Sigmoid colon (tissue), 7 donors: ENCODE results near the gene GJC2. TPM values are rescaled to one million over a fixed set of nuclear protein-coding genes. Genes with fewer than 3 reads are reported as not detected.

Experiments
- DNase-seq: peaks from one replicate; pipeline ENCODE4 v3.0.0-alpha.2; 2019
- H3K27ac ChIP-seq, 4 donors: fragments of 200-600 bp; sonication (generic); one replicate each; pipeline ENCODE4 v1.5.1; 2016 to 2019; ENCODE audit warnings: mild to moderate bottlenecking in 1 of 4
- H3K27me3 ChIP-seq, 3 donors: fragments of 200-600 bp; sonication (generic); one replicate each; pipeline ENCODE4 v1.5.1; 2019; ENCODE audit warnings: mild to moderate bottlenecking in 1 of 3
- H3K36me3 ChIP-seq, 4 donors: fragments of 200-600 bp; sonication (generic); one replicate each; pipeline ENCODE4 v1.5.1; 2016 to 2019
- H3K4me1 ChIP-seq, 4 donors: fragments of 200-600 bp; sonication (generic); one replicate each; pipeline ENCODE4 v1.5.1; 2017 to 2019
- H3K4me3 ChIP-seq, 4 donors: fragments of 200-600 bp; sonication (generic); one replicate each; pipeline ENCODE4 v1.5.1; 2017 to 2019; ENCODE audit warnings: mild to moderate bottlenecking in 2 of 4, moderate library complexity in 1 of 4
- H3K9me3 ChIP-seq, 4 donors: fragments of 200-600 bp in 3 of 4; sonication (generic) in 3 of 4; one replicate each; pipeline versions ENCODE4 v1.5.1 to v1.6.1; 2013 to 2019
- CTCF ChIP-seq, 4 experiments: fragments of 450-650 bp in 3 of 4; fragments of 200-600 bp in 1 of 4; IDR thresholded peaks; one replicate each; pipeline ENCODE4 v1.5.1; 2016 to 2019; ENCODE audit warnings: antibody characterized with exemption in 4 of 4, mild to moderate bottlenecking in 3 of 4, moderate library complexity in 2 of 4
- EP300 ChIP-seq, 4 donors: sonication (generic); formaldehyde crosslinking; IDR thresholded peaks; one replicate each; pipeline ENCODE4 v1.6.1; 2017; ENCODE audit warnings: antibody characterized with exemption in 4 of 4
- POLR2A ChIP-seq, 2 donors: fragments of 450-650 bp; IDR thresholded peaks; one replicate each; pipeline ENCODE4 v1.6.1; 2016; ENCODE audit warnings: antibody characterized with exemption in 2 of 2, mild to moderate bottlenecking in 2 of 2, moderate library complexity in 2 of 2
- POLR2AphosphoS5 ChIP-seq, 4 donors: sonication (generic); formaldehyde crosslinking; IDR thresholded peaks; one replicate each; pipeline ENCODE4 v1.6.1; 2017; ENCODE audit warnings: antibody characterized with exemption in 4 of 4
- WGBS, 2 donors: extraction: QIAGEN DNeasy Blood & Tissue Kit; methylation state at CpG; one replicate each; pipeline ENCODE4 v1.1.7; 2013; 5-methylcytosine and 5-hydroxymethylcytosine counted together
- intact Hi-C: fragments of 100-400 bp; cut with DNase I; formaldehyde crosslinking; loops from one replicate; pipeline ENCODE4 v1.15.1; 2023
- polyA plus RNA-seq, 3 donors: library from polyadenylated mRNA; stranded (reverse); fragments of 200-250 nt; gene quantifications; one replicate each; pipeline ENCODE4 v1.2.3, GENCODE V29; 2013
- total RNA-seq, 4 donors: library from RNA; depleted of rRNA; stranded (reverse); fragments of >200 nt; gene quantifications; one replicate each; pipeline ENCODE4 v1.1.0, GENCODE V29; 2016
- donor health status: healthy with polysubstance abuse.
- donor health status: Bipolar disorder and iron deficiency.
- donor health status: healthy.

The GJC2 gene
- total and polyA plus RNA-seq, 7 donors, result 0.60 to 6.4 (median 4.3) TPM; not detected in 1

DNA sequence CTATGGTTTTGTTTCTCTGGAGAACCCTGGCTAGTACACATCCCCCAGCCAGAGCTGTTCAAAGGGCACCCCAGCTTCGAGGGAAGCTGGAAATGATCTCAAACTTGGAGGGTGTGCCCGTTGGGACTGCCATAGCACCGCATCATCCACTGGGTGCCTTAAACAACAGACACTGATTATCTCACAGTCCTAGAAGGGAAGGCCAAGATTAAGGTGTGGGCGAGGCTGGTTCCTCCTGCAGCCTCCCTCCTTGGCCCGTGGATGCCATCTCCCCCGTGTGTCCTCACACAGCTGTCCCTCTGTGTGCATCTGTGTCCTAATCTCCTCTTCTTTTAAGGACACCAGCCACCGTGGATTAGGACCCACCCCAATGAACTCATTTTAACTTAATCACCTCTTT, 11.6 kb downstream of the GJC2 start:
- H3K36me3 ChIP-seq, result no peaks in the 10 kb centered on the region
- TF ChIP-seq POLR2AphosphoS5 (IDR thresholded peaks at IDR 0.05) (no peak), POLR2A (IDR thresholded peaks at IDR 0.05) (no peak), CTCF (IDR thresholded peaks at IDR 0.05) (no peak)
- no peaks in the 10 kb centered on the region for H3K9me3 ChIP-seq
- DNase-seq, result no peak
- peaks cover 7 to 23% (median 10%) of the 10 kb centered on the region in 3 donors for H3K27me3 ChIP-seq
- intact Hi-C loops, result loop anchor here (10.0 kb wide), 1 partner anchor 277 kb away; no protein-coding TSS in a partner anchor
- WGBS, 2 donors, result 13 to 60% methylated on average over 7 of the region's 7 CpGs
- H3K27ac ChIP-seq, result peak overlapping the region in 1 of 4 donors; percentile 67
- peaks cover 0 to 30% (median 18%) of the 10 kb centered on the region in 4 donors for H3K4me1 ChIP-seq
- no peak overlapping the region for H3K4me3 ChIP-seq

DNA sequence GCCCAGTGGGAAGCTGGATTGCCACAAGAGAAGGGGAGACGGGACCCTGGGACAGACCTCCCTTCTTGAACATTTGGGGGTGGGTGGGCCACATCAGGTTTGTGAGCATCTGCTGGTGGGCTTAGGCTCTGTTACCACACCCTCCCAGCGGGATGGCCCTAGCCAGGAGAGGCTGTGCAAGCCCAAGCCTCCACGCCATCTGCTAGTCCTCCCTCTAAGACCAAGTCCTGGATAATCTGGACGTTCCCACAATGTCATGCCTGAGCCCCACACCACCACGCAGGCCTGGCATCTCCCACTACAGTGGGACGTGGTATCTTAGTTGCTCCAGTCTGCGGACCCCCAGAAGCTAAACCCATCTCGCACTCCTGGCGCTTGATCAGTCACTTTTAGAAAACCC, 12.1 kb downstream of the GJC2 start:
- H3K9me3 ChIP-seq, result no peaks in the 10 kb centered on the region
- WGBS, 2 donors, result 83 to 84% methylated on average over 9 of the region's 9 CpGs
- peaks cover 7 to 23% (median 10%) of the 10 kb centered on the region in 3 donors for H3K27me3 ChIP-seq
- no peaks in the 10 kb centered on the region for H3K36me3 ChIP-seq
- H3K4me1 ChIP-seq, result peaks cover 0 to 35% (median 23%) of the 10 kb centered on the region in 4 donors
- TF ChIP-seq POLR2AphosphoS5 (IDR thresholded peaks at IDR 0.05) (no peak), EP300 (IDR thresholded peaks at IDR 0.05) (no peak), CTCF (IDR thresholded peaks at IDR 0.05) (no peak)
- intact Hi-C loops, result loop anchor here (10.0 kb wide), 1 partner anchor 277 kb away; no protein-coding TSS in a partner anchor
- no peak overlapping the region for H3K4me3 ChIP-seq
- DNase-seq, result no peak
- H3K27ac ChIP-seq, result peak overlapping the region in 2 of 4 donors; percentile 36 to 67

DNA sequence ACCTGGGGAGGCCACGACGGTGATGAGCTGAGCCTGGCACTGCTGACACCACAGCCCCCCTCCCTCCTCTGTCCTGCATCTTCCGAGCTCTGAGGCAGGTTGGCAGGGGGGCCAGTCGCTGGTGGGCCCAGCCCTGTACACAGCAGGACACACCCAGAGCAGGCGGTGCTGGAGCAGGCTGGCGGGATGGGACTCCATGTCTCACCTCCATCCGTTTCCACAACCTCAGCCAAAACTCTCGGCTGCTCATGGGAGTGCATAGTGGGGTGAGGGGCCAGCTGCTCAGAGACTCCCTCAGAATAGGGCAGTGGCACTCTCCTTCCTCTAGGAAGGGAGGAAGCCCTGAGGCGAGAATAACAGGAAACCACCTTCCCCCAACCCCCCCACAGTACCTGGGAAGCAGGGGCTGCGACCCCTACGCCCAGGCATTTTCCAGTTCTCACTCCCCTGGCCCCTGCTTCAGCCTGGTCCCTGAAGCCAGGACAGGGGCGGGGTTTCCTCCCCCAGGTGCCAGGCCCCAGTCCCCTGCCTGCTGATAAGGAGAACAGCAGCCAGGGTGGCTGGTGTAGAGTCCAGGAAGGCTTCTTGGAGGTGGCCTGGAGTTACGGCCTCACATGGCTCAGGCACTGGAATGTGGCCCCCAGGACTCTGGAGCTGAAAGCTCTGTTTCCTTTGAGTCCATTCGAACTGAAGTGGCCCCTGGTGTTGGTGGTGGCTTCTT, 12.7 kb downstream of the GJC2 start:
- H3K4me3 ChIP-seq, result no peak overlapping the region
- TF ChIP-seq CTCF (IDR thresholded peaks at IDR 0.05) (no peak), POLR2A (IDR thresholded peaks at IDR 0.05) (no peak), EP300 (IDR thresholded peaks at IDR 0.05) (no peak), POLR2AphosphoS5 (IDR thresholded peaks at IDR 0.05) (no peak)
- H3K4me1 ChIP-seq, result peaks cover 0 to 35% (median 25%) of the 10 kb centered on the region in 4 donors
- H3K9me3 ChIP-seq, result no peaks in the 10 kb centered on the region
- WGBS, 2 donors, result 24 to 28% methylated on average over 14 of the region's 14 CpGs
- peak overlapping the region in 3 of 4 donors; percentile 36 to 67 (median 38) for H3K27ac ChIP-seq
- DNase-seq, result no peak
- no peaks in the 10 kb centered on the region for H3K36me3 ChIP-seq
- peaks cover 7 to 23% (median 10%) of the 10 kb centered on the region in 3 donors for H3K27me3 ChIP-seq
- intact Hi-C loops, result loop anchor here (10.0 kb wide), 1 partner anchor 278 kb away; no protein-coding TSS in a partner anchor

GRCh38 chr1:228163007-228163753, 13.4 kb downstream of the GJC2 start:
- H3K9me3 ChIP-seq, result no peaks in the 10 kb centered on the region
- TF ChIP-seq EP300 (IDR thresholded peaks at IDR 0.05) (no peak), POLR2AphosphoS5 (IDR thresholded peaks at IDR 0.05) (peak in 1 of 4 donors; percentile 8)
- no peaks in the 10 kb centered on the region for H3K36me3 ChIP-seq
- H3K27me3 ChIP-seq, result peaks cover 7 to 23% (median 10%) of the 10 kb centered on the region in 3 donors
- no peak overlapping the region for H3K4me3 ChIP-seq
- WGBS, 2 donors, result 37 to 58% methylated on average over 30 of the region's 30 CpGs
- H3K27ac ChIP-seq, result peak overlapping the region; percentile 35 to 67 (median 37)
- no peak for DNase-seq
- intact Hi-C loops, result loop anchor here (10.0 kb wide), 1 partner anchor 278 kb away; no protein-coding TSS in a partner anchor
- peaks cover 0 to 35% (median 25%) of the 10 kb centered on the region in 4 donors for H3K4me1 ChIP-seq
